Activated CD8-positive, alpha-beta memory T cell treated with anti-CD3 and anti-CD28 coated beads, Interleukin-2, amount 50 U/mL, for 24 hours (primary cell): ENCODE measurements around the gene SMARCB1.

Experiments
- DNase-seq: peaks from one replicate; pipeline ENCODE4 v3.0.0-alpha.2; 2020; ENCODE audit errors: extremely low read depth

Gene SMARCB1

GRCh38 chr22:23803001-23803819 is 16.4 kb downstream of the SMARCB1 start:
- no peak for DNase-seq

DNA sequence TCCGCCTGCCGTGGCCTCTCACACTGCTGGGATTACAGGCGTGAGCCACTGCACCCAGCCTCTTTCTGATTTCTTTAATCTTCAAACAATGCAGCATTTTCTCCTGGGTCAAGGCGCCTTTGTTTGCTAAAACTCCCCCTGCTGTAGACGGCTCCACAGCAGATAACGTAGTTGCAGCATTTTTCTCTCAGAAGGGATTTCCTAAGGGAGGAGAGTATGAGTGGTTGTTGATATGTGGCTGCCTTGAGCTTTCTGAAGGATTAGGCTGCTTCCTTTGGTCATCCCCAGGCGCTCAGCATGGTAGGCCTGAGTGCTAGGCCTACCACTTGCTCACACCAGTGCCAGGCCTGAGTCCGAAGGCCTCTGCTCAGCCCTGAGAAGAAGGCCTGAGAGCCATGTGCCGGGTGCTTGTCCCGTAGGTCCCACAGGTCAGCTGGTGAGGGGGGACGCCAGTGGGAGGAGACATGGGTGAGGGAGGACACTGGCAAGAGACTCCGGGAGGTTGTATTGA is 18.1 kb downstream of the SMARCB1 start:
- no peak for DNase-seq

DNA sequence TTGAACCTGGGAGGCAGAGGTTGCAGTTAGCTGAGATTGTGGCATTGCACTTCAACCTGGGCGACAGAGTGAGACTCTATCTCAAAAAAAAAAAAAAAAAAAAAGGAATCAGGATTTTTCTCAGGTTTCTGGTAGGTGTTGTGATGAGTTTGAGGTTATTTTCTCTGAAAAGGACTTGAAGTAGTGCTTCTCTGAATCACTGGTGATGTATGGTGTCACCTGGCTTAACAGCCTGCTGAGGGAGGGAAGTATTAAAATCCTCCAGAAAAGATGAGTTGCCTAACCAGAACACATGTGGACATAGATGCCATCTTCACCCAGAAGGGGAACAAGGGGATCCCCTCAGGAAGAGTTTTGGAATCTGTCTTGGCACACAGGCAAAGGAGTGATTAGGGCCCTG is 20.1 kb downstream of the SMARCB1 start:
- no peak for DNase-seq

DNA sequence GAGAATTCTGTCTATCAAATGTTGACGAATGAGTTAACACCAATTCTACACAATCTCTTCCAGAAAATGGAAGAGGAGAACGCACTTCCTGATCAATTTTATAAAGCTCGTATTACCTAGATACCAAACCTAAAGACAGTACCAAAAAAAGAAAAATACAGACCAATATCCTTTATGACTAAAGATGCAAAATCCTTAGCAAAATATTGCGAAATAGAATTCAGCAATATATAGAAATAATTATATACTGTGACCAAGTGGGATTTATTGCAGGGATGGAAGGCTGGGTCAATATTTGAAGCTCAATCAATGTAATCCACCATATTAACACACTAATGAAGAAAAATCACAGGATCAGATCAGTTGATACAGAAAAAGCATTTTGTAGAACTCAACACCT is 25.6 kb downstream of the SMARCB1 start:
- DNase-seq: no peak

DNA sequence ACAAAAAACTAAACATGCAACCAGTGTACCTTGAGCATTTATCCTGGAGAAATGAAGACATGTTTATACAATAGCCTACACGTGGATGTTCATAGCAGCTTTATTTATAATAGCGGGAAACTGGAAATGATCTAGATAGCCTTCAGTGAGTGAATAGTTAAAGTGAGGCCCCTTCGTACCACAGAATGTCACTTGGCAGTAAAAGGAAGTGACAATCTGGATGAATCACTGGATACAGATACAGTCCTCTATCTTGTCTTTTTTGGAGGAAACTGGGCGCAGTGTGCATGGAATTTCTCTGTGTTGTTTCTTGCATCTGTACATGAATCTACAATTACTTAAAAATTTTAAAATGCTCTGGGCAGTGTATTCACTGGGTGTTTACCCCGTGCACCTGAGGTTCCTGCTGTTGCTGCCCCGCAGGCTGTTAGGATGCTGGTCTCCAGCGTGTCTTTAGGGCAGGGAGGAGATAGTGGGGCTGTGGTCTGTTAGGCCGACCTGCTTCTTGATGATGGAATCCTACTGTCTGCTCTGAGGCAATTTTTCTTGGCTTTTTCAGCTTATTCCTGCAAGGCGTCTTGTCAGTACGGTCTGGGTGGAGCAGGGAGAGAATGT is 28.9 kb downstream of the SMARCB1 start:
- no peak for DNase-seq

- no peak for DNase-seq
Observed at GRCh38 chr22:23816156-23816976, 29.6 kb downstream of the SMARCB1 start.

- DNase-seq: no peak
Observed at GRCh38 chr22:23817146-23817545, 30.4 kb downstream of the SMARCB1 start.

- no peak for DNase-seq
Observed at GRCh38 chr22:23818541-23818940, 31.8 kb downstream of the SMARCB1 start.

- DNase-seq: no peak
Observed at GRCh38 chr22:23820748-23821211, 34.0 kb downstream of the SMARCB1 start.

DNA sequence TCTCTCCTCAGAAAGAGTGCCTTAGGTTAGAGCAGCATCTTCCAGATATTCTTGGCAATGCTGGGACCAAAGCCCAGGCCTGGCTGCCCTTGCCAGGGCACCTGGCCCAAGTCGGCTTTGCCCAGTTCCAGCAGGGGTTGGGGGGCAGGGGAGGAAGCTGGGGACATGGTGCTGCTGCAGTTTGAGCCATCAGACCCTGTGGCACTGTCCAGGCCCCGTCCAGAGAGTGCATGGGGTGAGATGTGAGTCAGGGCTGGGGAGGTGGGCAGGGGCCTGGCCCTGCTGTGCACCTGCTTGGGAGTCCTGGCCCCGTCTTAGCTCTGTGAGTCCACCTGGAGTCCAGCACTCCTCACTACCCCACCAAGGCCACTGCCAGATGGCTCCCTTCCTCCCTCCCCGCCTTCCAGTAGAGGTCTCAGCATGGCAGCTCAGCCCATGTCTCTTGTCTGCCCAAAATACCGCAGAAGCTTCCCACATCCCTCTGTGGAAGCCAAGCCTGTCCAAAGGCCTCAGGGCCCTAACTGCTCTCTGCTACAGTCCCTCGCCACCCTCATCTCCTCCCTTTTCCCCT is 35.4 kb downstream of the SMARCB1 start:
- no peak for DNase-seq

DNA sequence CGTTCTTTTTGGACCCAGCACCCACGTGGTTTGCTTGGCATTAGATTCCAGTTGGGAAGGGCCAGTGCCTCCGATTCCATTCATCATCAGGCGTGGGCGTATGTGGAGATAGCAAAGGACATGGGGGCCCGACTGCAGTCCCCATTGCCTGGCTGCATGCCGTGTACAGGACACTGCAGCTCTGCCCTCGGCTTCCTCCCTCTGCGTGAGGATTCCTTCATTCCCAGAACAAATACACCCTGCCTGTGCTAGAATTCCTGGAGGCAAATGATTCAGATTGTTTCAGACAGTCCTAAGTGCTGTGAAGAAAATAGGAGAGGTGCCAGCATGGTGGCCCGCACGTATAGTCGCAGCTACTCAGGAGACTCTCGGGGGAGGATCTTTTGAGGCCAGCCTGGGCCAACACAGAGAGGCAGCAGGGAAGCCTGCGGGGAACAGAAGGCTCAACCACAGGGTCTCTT is 36.6 kb downstream of the SMARCB1 start:
- DNase-seq: no peak

- DNase-seq: no peak
Observed at GRCh38 chr22:23824476-23825245, 37.9 kb downstream of the SMARCB1 start.

DNA sequence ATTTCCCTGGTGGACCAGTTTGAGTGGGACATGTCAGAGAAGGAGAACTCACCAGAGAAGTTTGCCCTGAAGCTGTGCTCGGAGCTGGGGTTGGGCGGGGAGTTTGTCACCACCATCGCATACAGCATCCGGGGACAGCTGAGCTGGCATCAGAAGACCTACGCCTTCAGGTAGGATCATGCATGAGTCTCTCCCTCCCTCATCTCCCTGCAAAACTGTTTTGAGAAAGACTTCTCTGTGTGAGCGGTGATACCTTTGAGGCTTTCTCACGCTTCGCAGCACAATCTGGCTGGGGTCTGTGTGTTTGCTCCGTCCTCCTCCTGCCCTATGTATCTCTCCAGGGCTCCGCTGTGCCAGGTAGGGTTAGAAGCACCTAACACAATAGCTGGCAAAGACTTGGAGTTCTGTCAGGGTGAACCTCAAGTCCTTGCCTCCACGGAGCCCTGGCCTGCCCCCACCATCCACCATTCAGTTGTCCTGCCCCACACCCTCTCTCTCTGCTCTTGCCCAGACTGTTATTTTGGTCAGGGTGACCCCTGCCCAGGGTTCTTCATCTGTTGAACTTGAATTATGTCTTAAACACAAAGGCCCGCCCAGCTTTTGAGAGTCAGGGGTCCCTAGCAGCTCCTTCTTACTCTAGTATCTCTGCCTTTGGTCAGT is 38.6 kb downstream of the SMARCB1 start:
- DNase-seq: no peak

DNA sequence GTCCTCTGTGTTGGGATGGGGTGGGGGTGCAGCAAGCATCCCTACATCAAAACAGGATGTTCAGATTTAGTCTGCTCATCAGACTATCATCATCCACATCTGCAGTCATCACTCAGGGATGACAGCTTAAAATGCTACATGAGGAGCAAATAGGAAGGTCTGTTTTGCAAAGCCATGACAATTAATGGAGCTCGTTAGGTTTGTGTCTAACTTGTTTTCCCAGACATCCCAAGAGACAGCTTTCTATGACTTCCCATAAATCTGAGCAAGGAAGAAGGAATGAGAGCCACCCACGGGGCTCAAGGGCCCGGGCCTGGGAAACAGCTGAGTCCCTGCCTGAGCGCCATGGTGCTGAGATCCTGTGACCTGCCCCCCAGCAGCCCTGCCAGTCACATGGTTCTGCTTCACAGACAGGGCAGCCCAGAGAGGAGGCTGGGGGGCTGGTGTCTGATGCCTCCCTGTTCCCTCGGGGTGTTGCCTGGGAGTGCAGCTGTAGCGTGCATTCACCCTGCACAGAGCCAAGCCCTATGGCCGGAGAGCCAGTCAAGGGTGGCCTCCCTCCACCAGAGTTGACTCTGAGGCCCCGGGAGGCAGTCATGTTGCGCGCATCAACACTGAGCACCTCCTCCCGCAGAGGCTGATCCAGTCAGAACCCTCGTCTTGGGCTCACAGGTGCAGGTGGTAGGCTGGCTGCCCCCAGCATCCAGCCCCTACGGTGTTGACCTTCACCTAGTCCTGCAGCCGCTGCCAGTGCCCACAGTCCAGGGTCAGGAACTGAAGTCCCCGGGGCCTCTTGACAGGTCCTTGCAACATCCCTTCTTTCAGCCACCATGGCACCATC is 40.0 kb downstream of the SMARCB1 start:
- no peak for DNase-seq

GRCh38 chr22:23827351-23827995 is 40.7 kb downstream of the SMARCB1 start:
- no peak for DNase-seq

- no peak for DNase-seq
Observed at GRCh38 chr22:23828800-23829680, 42.3 kb downstream of the SMARCB1 start.

- DNase-seq: no peak
Observed at GRCh38 chr22:23829845-23830372, 43.1 kb downstream of the SMARCB1 start.

DNA sequence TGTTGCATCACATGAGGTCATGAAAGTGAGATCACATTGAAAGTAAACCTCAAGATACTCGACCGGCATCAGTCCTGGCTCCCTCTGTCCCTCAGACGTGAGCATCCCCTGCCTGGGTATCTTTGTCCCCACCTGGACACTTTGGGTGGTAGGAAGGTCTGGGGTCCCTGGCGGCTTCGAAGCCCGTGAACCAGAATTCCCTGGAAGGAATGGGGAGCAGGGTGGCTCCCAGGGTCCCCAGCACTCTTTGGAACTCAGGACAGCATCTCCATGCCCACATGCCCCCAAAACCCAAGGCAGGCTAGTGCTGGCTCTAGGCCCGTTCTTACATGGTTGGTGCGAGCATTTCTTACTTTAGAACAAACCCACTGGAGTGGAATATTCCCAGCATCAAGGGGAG is 44.5 kb downstream of the SMARCB1 start:
- DNase-seq: no peak
